Bone marrow (tissue), 2 donors: ENCODE results near the gene ADAMTS7.
"Not testable (repeated sequence)": the region's sequence is repeated elsewhere in the genome, so short reads cannot be mapped to it uniquely, and the experiment has no call there.

Experiments
- DNase-seq, 2 donors: peaks; one replicate each; lab custom pipeline; 2025; lab: John Stamatoyannopoulos, UW

ADAMTS7 gene

DNA sequence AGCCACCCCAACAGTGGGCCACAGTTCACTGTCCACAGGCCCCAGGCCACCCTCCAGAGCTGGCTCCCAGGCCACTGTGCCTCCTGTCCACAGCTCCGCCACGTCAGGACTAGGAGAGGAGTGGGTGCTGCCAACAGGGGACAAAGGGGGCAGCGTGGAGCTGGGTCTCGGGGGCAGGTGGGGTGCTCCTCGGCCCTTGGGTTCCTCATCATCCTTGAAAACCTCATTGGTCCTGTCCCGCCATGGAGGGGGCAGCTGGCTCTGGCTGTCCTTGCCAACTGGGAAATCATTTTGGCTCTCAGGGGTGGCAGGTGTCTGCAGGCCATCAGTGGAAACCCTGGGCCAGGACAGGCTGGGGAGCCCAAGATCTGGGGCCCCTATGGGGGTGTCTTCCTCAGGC lies 45.2 kb downstream of the ADAMTS7 start:
- DNase-seq: no peak

DNA sequence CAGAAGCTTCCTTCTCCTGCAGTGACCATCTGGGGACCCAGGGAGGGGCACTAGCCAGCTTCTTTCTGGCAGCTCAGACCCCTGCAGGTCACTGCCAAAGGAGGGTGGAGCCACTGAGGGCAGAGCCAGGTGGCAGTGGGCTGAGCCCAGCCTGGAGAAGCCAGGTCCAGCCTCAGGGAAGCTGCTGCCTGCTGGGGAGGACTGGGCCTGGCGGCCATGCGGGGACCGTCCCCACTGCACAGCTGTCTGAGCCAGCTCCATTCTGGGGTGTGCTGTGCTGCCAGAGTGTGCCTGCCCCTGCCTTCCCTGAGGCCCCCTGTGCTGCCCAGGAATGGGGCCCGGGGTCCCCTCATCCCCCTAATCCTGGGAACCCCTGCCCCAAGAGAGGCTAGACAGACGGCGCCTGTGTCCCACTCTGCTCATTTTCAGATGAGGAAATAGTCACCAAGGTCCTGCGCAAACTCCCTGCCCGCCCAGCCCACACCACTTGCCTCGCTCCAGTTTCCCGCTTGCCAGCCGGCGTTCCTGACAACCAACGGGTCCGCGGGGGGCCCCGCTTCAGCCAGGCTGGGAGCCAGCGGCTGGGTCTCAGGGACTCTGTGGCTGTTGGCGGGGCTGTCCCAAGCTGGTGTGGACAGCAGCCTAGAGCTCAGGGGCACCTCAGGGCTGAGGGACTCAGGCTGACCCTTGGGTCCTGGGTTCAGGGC lies 46.0 kb downstream of the ADAMTS7 start:
- not testable (repeated sequence) for DNase-seq

DNA sequence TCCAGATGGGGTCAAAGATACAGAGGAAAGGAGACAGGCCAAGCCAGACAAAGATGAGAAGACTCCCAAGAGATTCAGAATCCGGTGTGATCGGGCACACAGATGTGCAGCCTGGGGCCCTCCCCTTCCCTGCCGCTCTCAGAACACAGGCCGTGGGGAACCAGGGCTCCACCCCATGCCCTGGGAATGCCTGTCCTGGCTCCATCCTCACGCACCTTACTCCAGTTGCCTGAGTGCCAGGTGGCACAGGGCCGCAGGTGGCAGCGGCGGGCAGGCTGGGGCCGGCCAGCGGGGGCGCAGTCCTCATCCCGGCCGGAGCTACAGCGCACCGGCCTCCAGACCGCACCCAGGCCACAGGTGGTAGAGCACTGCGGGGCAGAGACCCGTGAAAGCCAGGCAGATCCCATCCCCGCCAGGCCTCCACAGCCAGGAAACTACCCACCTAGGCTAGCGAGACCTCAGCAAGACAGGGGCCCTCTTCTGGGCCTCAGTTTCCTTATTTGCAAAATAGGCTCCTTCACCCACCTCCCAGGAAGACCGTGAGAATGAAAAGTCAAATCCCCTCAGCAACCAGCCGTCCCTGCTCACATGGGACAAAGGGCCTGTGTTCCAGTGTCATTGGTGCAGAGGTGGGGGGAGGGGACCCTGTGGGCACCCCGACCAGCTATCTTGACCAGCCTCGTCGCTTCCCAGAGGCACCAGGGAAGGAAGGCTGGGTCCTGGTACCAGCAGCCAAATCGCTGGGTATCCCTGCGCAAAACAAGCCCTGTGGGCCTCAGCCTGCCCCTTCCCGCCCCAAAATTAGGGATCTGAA lies 46.7 kb downstream of the ADAMTS7 start:
- not testable (repeated sequence) for DNase-seq

DNA sequence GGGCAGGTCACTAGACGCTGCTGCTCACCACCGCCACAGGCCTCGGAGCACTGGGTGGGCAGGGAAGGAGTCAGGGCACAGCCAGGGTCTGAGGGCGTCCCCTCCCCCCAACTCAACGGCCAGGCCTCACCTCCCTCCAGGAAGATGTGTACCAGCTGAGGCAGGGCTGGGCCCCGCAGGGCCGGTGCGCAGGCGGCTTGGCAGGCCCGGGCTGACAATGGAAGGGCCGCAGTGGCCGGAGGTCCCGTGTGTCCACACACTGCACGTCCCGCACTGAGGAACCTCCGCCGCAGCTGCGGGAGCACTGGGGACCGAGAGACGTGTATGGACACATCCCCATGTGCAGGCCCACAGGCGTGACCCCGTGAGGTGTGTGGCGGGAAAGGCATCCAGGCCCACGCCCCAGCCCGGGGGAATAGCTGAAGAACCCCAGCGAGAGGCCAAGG lies 47.4 kb downstream of the ADAMTS7 start:
- DNase-seq: no peak

DNA sequence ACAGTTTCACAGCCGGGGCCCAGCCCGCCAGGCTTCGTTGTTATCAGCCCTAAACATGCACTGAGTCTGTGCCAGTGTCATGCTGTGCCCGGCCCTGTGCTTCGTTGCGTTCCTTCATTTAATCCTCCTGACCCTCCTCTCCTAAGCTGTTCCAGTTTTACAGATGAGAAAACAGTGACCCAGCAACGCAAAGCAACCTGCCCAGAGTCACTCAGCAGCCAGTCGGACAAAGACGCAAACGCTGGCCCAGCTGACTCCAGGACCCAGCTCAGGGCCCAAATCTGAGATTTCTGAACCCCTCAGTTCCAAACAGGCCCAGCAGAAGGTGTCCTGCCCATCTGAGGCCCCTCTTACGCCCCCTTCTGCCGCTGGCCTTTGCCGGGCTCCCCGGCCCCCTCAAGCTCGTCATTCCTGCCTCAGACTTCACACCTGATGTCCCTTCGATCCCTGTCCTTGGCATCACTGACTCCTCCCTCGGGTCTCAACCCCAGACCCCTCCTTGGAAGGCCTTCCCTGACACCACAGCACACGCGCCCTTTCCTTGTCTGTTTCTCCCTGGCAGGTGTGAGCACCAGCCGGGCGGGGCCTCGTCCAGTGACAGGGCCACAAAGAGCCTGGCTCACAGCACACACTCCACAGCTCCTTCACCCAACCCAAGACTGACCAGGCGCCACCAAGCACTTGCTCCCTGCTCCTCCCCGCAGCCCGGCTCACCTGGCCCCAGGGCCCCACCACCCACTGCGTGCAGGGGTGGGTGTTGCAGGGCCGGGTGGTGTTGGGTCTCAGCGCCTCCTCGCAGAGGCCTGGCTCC lies 48.1 kb downstream of the ADAMTS7 start:
- no peak for DNase-seq

DNA sequence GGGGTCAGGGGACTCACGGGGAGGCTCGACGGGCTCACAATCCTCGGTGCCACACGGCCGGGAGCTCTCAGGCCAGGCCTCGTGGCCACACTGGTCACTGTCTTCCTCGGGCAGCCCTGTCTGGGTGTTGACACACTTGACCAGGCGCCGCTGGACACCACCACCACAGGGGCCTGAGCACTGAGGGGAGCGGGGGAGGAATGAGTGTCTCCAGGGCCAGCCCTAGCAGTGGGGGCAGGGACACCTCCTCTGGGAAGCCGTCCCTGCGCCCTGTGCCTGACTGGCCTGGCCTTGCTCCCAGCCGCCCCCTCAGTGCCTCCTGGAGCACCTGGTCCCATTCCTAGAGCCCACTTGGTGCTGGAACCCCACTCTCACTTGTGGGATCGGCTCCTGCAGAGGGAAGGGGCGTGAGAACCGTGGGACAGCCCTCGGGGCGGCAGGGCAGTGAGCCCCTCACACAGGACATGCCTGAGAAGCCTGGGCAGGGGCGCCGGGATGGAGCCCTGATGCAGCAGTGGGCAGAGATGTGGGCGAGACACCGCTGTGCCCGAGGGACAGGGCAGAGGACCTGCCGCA lies 48.8 kb downstream of the ADAMTS7 start:
- DNase-seq: not testable (repeated sequence)

DNA sequence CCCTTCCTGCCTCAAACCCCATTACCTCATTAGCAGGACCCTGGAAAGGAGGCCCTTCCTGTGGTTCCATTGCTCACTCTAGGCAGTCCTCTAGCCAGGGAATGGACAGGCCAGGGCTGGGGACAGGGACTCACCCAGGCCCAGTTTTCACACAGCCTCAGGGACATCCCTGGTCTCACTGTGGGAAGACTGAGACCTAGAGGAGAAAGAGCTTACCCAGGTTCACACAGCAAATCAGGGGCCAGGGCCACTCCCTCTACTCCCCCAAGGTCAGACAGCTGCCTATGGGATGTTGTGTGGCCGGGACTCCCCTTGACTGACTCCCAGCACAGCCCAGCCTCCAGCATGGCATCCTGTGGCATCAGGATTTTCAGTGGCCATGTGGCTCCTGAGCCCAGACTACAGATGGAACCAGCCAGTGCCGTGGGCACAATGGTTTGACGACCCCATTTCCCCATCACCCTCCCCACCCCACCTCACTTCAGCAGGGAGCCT lies 49.3 kb downstream of the ADAMTS7 start:
- DNase-seq: no peak

DNA sequence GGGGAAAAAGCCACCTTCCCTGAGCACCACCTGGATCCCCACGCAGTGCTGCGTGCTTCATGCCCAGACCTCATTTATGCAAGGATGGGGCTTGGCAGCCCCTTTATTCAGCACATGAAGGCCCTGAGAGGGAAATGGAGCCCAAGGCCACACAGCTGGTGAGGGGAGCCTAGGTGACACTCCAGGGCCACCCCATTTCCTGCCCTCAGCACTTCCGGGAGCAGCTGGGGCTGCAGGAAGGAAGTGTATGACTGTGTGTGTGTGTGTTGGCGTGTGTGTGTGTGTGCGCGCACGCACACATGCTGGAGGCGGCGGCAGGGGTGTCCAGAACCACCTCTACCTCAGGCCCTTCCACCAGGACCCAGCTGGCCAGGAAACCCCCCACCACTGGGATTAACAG lies 49.8 kb downstream of the ADAMTS7 start:
- peak in 1 of 2 donors; percentile 65 for DNase-seq

DNA sequence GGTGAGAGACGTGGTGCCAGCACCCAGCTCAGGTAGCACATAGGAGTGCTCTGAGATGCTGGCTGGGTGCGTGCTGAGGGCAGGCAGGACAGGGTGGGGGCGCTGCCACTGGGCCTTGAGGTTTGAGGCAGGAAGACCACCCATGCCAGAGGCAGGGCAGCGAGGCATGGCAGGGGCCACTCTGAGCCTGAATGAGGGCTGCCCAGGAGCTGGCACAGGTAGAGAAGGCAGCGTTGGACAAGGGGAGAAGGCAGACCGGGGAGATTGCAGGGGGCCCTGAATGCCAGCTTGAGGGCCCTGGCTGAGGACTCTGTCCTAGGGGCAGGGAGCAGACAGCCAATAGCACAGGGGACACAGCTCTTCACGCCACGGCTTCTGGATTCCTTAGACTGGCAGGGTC lies 50.2 kb downstream of the ADAMTS7 start:
- no peak for DNase-seq

DNA sequence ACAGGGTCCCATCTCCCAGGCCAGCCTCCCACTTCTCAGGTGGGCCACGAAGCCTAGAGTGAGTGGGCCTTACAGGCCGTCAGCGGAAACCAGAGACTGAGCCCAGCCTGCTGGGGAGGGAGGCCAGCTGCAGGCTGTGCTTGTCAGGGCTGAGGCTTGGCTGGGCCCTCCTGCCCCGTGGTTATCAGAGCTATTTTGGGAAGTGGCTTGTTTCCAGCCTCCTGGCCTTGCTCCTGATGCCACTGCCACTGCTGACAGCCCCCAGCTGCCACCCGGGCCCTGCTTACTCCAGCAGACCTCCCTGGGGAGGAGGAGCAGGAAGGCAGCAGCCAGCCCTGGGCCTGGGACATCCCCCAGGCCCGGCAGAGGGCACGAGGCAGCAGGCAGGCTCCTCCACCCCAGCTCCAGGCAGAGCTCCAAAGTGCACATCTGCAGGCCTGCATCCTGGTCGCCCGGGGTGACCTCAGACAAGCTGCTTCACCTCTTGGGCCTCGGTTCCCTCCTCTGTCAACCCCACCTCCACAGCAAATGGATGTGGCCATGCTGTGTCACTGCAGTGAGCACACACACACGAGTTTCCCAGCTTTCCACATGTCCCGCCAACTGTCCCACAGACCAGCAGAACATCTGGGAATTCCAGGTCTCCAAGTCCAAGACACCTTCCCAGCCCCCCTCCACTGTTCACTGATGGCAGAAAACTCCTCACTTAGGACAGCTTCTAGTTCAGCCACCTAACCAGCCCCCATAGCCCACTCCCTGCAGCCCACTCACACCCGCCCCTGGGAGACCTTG lies 51.0 kb downstream of the ADAMTS7 start:
- peak in 1 of 2 donors; percentile 54 for DNase-seq

DNA sequence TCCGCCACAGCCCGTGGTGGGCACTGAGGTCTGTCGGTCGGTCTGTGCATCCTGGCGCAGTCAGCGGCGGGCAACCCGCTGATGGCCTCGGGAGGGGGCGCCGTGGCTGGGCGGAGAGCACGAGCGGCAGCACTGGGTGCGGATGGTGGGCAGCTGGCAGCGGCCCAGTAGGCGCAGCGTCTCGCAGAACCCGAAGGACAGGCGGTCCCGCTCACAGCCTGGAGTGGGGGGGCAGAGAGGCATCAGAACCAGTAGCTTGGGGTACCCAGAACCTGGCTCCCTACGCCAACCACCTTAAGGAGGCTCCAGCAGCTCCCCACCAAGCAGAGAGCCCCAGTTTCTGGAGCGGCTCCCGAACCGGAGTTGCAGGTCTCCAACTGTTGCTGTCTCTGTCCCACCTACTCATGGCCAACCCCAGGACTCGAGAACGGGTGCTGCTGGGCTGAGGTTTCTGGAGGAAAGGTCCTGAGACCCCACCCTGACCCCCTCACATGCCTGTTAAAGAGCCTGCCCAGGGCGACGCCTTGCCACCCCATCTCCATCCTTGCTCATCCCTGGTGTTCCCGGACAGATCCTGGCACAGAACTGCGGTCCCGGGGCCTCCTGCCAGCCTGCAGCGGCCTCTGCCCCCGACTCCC lies 51.8 kb downstream of the ADAMTS7 start:
- DNase-seq: not testable (repeated sequence)

DNA sequence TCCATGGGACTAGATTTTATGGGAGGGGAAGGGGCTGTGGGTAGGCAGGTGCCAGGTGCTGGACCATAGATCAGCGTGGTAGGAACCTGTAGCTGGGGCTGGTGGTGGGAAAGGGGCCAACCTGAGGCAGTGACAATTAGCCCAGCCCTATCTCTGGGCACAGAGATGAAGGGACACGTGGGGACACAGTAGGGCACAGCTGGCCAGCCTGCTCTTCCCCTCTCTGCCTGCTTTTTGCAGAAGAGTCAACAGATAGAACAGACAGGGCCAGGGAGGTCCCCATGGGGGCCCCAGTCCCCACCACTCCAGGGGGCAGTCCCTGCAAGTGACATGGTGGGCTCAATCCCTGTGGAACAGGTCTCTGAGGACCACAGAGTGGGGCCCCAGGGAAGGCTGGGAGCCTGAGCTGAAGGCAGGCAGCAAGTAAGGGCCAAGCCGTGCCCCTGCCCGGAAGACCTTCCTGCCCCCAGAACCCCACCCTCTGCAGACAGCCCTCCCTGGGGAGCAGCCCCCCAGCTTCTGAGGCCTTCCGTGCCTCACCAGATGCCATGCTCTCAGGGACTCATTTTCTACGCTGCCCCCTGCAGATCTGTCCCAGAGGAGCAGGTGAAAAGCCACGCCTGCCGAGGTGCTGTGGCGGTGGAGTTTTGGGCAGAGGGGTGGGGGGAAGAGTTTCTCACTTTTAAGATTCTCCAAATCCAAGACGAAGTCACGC lies 52.6 kb downstream of the ADAMTS7 start:
- not testable (repeated sequence) for DNase-seq

DNA sequence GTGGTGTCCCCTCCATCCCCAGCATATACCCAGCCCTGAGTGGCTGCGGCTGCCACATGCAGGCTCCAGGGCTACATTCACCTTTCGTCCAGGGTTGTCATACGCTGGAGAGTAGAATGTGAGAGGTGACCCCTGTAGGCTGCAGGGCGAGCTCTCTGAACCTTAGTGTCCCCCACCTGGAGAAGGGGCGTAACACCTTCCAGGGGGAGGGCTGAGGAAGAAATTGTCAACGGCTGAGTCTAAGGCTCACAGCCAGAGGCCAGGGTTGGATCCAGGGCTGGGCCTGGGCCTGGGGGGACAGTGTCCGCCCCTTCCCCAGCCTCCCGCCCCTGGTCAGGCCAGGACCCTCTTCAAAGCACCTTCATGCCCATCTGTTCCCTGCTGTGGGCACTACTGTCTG lies 53.2 kb downstream of the ADAMTS7 start:
- not testable (repeated sequence) for DNase-seq

DNA sequence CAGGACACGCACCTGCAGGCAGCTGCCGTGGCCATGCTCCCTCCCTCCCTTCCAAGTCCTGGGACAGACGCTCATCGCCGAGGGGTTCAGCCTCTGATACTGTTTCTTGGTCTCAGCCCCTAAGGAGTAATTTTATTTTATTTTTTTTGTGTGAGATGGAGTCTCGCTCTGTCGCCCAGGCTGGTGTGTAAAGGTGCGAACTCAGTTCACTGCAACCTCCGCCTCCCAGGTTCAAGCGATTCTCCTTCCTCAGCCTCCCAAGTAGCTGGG lies 53.7 kb downstream of the ADAMTS7 start:
- no peak for DNase-seq

DNA sequence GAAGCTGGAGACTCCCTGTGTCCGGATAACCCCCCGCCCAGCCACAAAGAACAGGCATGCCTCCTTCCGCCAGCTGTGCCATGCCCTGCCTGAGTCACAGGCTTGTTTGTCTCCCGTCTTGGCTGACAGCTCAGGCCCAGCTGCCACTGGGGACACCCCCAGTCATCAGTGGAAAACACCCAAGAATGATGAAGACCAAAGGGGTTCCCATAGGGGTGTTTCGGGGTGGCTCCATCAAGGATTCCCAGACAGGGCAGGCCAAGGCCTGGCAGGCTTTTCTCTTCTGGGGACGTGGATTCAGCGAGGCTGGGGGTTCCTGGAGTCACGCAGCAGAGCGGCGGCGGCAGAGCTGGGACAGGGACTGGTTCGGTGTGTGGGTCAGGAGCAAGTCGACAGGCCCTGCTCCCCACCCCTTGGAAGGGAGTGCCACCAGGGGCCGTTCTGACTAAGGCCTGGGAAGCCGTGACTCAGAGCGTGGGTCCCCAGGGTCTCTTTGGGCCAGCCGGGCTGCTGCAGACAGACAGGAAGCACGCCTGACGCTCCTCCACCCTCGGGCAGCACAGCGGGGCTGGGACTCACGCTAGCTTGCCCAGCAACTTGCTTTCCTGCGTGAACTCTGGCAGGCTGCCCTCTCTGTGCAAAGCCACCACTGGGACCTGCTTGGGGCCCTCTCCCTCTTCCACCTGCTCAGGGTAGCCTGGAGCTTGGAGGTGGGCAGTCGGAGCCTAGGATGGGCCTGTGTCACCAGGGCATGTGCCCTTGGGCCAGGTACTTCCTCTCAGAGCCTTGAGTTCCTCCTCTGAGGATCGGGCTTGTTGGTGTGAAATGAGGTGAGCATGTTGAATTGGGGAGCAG lies 54.3 kb downstream of the ADAMTS7 start:
- peak in 1 of 2 donors; percentile 89 for DNase-seq

DNA sequence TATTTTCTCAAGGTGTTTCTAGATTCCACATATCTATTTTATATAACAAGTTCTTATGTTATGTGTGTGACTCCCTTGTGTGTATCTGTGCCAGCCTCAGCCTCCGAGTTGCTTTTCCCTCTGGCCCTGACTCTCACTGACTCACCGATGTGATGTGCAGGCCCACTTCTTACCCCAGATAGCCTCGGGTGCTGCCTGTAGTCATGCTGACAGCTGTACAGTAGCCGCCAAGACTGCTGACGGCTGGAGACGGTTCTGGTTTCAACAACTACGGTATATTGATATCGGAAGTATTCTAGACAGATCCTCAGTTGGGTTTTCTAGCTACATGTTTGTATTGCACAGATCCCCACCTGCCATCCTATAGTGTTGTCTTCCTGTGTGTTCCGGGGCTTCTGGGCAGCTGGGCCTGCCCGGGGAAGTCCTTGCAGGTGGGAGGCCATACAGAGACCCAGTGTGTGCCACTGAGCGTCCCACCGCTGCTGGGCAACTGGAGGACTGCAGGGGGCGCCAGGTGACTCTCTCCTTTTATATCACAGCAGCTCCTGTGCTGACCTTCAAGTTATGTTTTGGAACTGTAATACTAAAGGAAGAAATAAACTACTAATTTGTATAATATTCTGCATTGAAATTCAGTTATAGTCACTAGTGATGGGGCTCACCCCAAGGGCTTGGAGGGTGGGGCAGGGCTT lies 55.2 kb downstream of the ADAMTS7 start:
- DNase-seq: not testable (repeated sequence)

DNA sequence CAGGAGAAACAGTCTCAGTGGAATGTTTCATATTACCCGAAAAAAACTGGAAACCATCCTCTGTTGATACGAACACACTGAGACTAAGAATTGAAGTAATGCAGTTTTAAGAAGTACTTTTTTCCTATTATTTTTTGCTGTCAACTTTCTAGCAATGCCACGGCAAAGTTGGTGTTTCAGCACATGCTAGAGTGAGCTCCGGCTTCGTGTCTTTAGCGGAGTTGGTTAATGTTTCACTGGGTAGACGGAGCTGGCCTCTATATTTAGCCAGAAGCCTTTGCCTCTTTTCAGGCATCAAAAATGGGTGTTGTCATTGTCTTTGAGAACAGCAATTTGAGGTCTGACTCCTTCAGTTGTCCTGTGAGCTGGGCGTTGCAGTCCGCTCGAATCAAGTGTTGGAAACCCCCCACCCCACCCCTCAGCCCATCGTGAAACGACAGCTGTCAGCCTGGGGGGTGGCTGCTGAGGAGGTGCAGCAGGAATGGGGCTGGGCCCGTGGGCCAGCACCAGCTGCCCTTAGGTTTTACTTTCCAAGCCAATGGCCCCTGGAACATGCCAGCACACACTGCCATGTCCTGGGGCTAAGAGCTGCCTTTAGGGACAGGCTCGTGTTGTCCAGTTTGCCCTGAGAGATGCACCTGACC lies 56.5 kb downstream of the ADAMTS7 start:
- not testable (repeated sequence) for DNase-seq
